HL-60/S4 treated with phorbol 12-myristate 13-acetate at 8.2 ng/mL for 4 days and 3 days (cell line): Measurements from ENCODE around the gene TBCEL.
"Not testable (repeated sequence)": the region's sequence is repeated elsewhere in the genome, so short reads cannot be mapped to it uniquely, and the experiment has no call there.

Experiments used
- in situ Hi-C: fragments of 300-500 bp; cut with MboI; formaldehyde crosslinking; loops from 2 replicates; pipeline ENCODE4 v1.15.0; 2022; ENCODE audit warnings: low sequenced_read_pairs

Gene TBCEL

GRCh38 chr11:121023848-121024751, at the start of gene TBCEL:
Gene TBCEL (plus strand): TSS chr11:121024102. CDS start chr11:121045691, 21,589 bp downstream.
- in situ Hi-C loops: no loop called here

GRCh38 chr11:120974466-120974865, 49.4 kb upstream of the TBCEL start:
- in situ Hi-C loops: no loop called here

- in situ Hi-C loops: no loop called here
These were observed 48.9 kb upstream of the TBCEL start for GRCh38 chr11:120974965-120975364.

- in situ Hi-C loops: no loop called here
These were observed 46.4 kb upstream of the TBCEL start for GRCh38 chr11:120977266-120978137.

- in situ Hi-C loops: no loop called here
These were observed 45.2 kb upstream of the TBCEL start for GRCh38 chr11:120978701-120979100.

- in situ Hi-C loops: no loop called here
These were observed 38.0 kb upstream of the TBCEL start for GRCh38 chr11:120985718-120986569.

GRCh38 chr11:120988603-120989002, 35.3 kb upstream of the TBCEL start:
- in situ Hi-C loops: no loop called here

- in situ Hi-C loops: no loop called here
These were observed 31.8 kb upstream of the TBCEL start for GRCh38 chr11:120991830-120992686.

- in situ Hi-C loops: no loop called here
These were observed 29.6 kb upstream of the TBCEL start for GRCh38 chr11:120994091-120994859.

- in situ Hi-C loops: no loop called here
These were observed 28.7 kb upstream of the TBCEL start for GRCh38 chr11:120995184-120995583.

- in situ Hi-C loops: no loop called here
These were observed 26.9 kb upstream of the TBCEL start for GRCh38 chr11:120996973-120997372.

- in situ Hi-C loops: no loop called here
These were observed 25.3 kb upstream of the TBCEL start for GRCh38 chr11:120998581-120998980.

GRCh38 chr11:121004206-121004840, 19.6 kb upstream of the TBCEL start:
- in situ Hi-C loops: no loop called here

GRCh38 chr11:121006922-121007321, 17.0 kb upstream of the TBCEL start:
- in situ Hi-C loops: no loop called here

GRCh38 chr11:121008551-121008950, 15.4 kb upstream of the TBCEL start:
- in situ Hi-C loops: no loop called here

GRCh38 chr11:121012091-121012490, 11.8 kb upstream of the TBCEL start:
- in situ Hi-C loops: no loop called here

GRCh38 chr11:121018746-121019145, 5.2 kb upstream of the TBCEL start:
- in situ Hi-C loops: no loop called here

- in situ Hi-C loops: not testable (repeated sequence)
These were observed 2.2 kb upstream of the TBCEL start for GRCh38 chr11:121021718-121022117.

- in situ Hi-C loops: no loop called here
These were observed 1.1 kb downstream of the TBCEL start for GRCh38 chr11:121024989-121025388.
